GM18526 (cell line): ENCODE results near the gene CHRM4.

Experiments used
- POLR2A ChIP-seq: IDR thresholded peaks from 3 replicates; pipeline ENCODE4 v1.6.1; 2011; ENCODE audit not compliant: insufficient read length; ENCODE audit errors: extremely low read depth

Gene CHRM4

GRCh38 chr11:46350695-46351094 is 40.9 kb downstream of the CHRM4 start:
- TF ChIP-seq POLR2A, result no peak

- TF ChIP-seq POLR2A, result no peak
These were observed 42.8 kb downstream of the CHRM4 start for GRCh38 chr11:46348566-46349401.

GRCh38 chr11:46347637-46348311 is 43.8 kb downstream of the CHRM4 start:
- TF ChIP-seq POLR2A, result no peak

- TF ChIP-seq POLR2A, result peak; percentile 33
These were observed 44.5 kb downstream of the CHRM4 start, which contains the start of gene DGKZ for GRCh38 chr11:46346886-46347636. Gene DGKZ (plus strand): TSS chr11:46347463. CDS start chr11:46347660, 197 bp downstream.

- no peak for TF ChIP-seq POLR2A
These were observed 45.6 kb downstream of the CHRM4 start for GRCh38 chr11:46345881-46346484.

GRCh38 chr11:46345131-46345597 is 46.4 kb downstream of the CHRM4 start:
- no peak for TF ChIP-seq POLR2A

- no peak for TF ChIP-seq POLR2A
These were observed 48.1 kb downstream of the CHRM4 start for GRCh38 chr11:46343520-46343919.

GRCh38 chr11:46342239-46342638 is 49.3 kb downstream of the CHRM4 start:
- no peak for TF ChIP-seq POLR2A

GRCh38 chr11:46341454-46341853 is 50.1 kb downstream of the CHRM4 start:
- no peak for TF ChIP-seq POLR2A

GRCh38 chr11:46339816-46340215 is 51.8 kb downstream of the CHRM4 start:
- TF ChIP-seq POLR2A, result no peak

GRCh38 chr11:46338988-46339666 is 52.4 kb downstream of the CHRM4 start:
- TF ChIP-seq POLR2A, result no peak

GRCh38 chr11:46338636-46338987 is 53.0 kb downstream of the CHRM4 start:
- TF ChIP-seq POLR2A, result no peak

- no peak for TF ChIP-seq POLR2A
These were observed 53.8 kb downstream of the CHRM4 start for GRCh38 chr11:46337626-46338345.
